Thyroid gland (tissue), 4 donors: ENCODE data around the gene TGM4. TPM values are rescaled to one million over a fixed set of nuclear protein-coding genes. Genes with fewer than 3 reads are reported as not detected.

Source experiments
- DNase-seq, 2 donors: peaks; one replicate each; pipeline ENCODE4 v3.0.0-alpha.2; 2019
- H3K27ac ChIP-seq, 3 donors: fragments of 200-600 bp; sonication (generic); 1 replicate in 2 of 3; 2 replicates in 1 of 3; pipeline ENCODE4 v1.5.1; 2016 to 2019; ENCODE audit warnings: mild to moderate bottlenecking in 1 of 3, moderate library complexity in 1 of 3
- H3K27me3 ChIP-seq: fragments of 200-600 bp; sonication (generic); one replicate; pipeline ENCODE4 v1.5.1; 2019
- H3K36me3 ChIP-seq, 2 donors: fragments of 200-600 bp; sonication (generic); one replicate each; pipeline ENCODE4 v1.5.1; 2016 to 2019
- H3K4me1 ChIP-seq, 2 donors: fragments of 200-600 bp; sonication (generic); one replicate each; pipeline ENCODE4 v1.5.1; 2017 to 2019
- H3K4me3 ChIP-seq, 3 donors: fragments of 200-600 bp; sonication (generic); replicated peaks in 1 of 3; 1 replicate in 2 of 3; 2 replicates in 1 of 3; pipeline ENCODE4 v1.5.1; 2016; ENCODE audit warnings: mild to moderate bottlenecking in 1 of 3
- H3K9me3 ChIP-seq: fragments of 200-600 bp; sonication (generic); one replicate; pipeline ENCODE4 v1.5.1; 2017
- CTCF ChIP-seq, 6 experiments: fragments of 200-600 bp in 3 of 6; fragments of 450-650 bp in 3 of 6; sonication (generic) in 3 of 6; IDR thresholded peaks; one replicate each; pipeline ENCODE4 v1.5.1; 2016 to 2019; ENCODE audit warnings: antibody characterized with exemption in 6 of 6, mild to moderate bottlenecking in 2 of 6, inconsistent platforms in 1 of 6, moderate library complexity in 1 of 6
- POLR2A ChIP-seq, 2 donors: fragments of 450-650 bp; IDR thresholded peaks; one replicate each; pipeline ENCODE4 v1.6.1; 2017; ENCODE audit warnings: antibody characterized with exemption in 2 of 2, mild to moderate bottlenecking in 2 of 2, moderate library complexity in 1 of 2
- WGBS, 2 donors: methylation state at CpG; one replicate each; pipeline ENCODE4 v1.1.5; 2017; 5-methylcytosine and 5-hydroxymethylcytosine counted together
- intact Hi-C: fragments of 100-400 bp; cut with DNase I; formaldehyde crosslinking; loops from one replicate; pipeline ENCODE4 v1.15.1; 2023
- total RNA-seq, 4 donors: library from RNA; depleted of rRNA; stranded (reverse); fragments of >200 nt; gene quantifications; one replicate each; pipeline ENCODE4 v1.2.3, GENCODE V29; 2016

TGM4 gene
- total RNA-seq = under 1 TPM in 2 of 4 donors, not detected in 2; 0.13 to 0.33 TPM

GRCh38 chr3:44874308-44874707, at the start of gene TGM4:
Gene TGM4, plus strand, starts transcription at chr3:44874608. Its CDS starts 71 bp downstream, at chr3:44874679.
- 80 to 88% methylated on average over 5 of the region's 5 CpGs for whole genome bisulfite sequencing, 2 donors
- intact Hi-C loops = no loop called here
- peaks cover 0 to 6% of the 10 kb centered on the region in 2 donors for H3K4me1 ChIP-seq
- H3K4me3 ChIP-seq = no peak within 1 kb of the TSS
- TF ChIP-seq POLR2A (IDR thresholded peaks at IDR 0.05) = no peak
- TF ChIP-seq CTCF (IDR thresholded peaks at IDR 0.05) = no peak
- H3K9me3 ChIP-seq = no peaks in the 10 kb centered on the region
- no peaks in the 10 kb centered on the region for H3K27me3 ChIP-seq
- H3K36me3 ChIP-seq = no peaks in the 10 kb centered on the region
- DNase-seq = no peak
- no peak within 1 kb of the TSS for H3K27ac ChIP-seq

GRCh38 chr3:44825264-44825925, 49.0 kb upstream of the TGM4 start:
- H3K4me3 ChIP-seq = no peak overlapping the region
- no peaks in the 10 kb centered on the region for H3K27me3 ChIP-seq
- H3K36me3 ChIP-seq = no peaks in the 10 kb centered on the region
- intact Hi-C loops = no loop called here
- no peaks in the 10 kb centered on the region for H3K9me3 ChIP-seq
- 93 to 96% methylated on average over 2 of the region's 2 CpGs for WGBS, 2 donors
- no peak overlapping the region for H3K27ac ChIP-seq
- no peak for DNase-seq
- H3K4me1 ChIP-seq = no peaks in the 10 kb centered on the region
- TF ChIP-seq CTCF (IDR thresholded peaks at IDR 0.05) (no peak), POLR2A (IDR thresholded peaks at IDR 0.05) (no peak)

- H3K27me3 ChIP-seq = no peaks in the 10 kb centered on the region
- TF ChIP-seq POLR2A (IDR thresholded peaks at IDR 0.05) = no peak
- TF ChIP-seq CTCF (IDR thresholded peaks at IDR 0.05) = no peak
- WGBS, 2 donors = 90 to 94% methylated on average over 3 of the region's 3 CpGs
- H3K27ac ChIP-seq = no peak overlapping the region
- H3K9me3 ChIP-seq = no peaks in the 10 kb centered on the region
- no peaks in the 10 kb centered on the region for H3K4me1 ChIP-seq
- no peak for DNase-seq
- no peak overlapping the region for H3K4me3 ChIP-seq
- H3K36me3 ChIP-seq = no peaks in the 10 kb centered on the region
- intact Hi-C loops = no loop called here
Measured at GRCh38 chr3:44827196-44827595, 47.2 kb upstream of the TGM4 start.

- intact Hi-C loops = no loop called here
- Histone ChIP-seq H3K9me3 (no peaks in the 10 kb centered on the region), H3K4me1 (no peaks in the 10 kb centered on the region), H3K27me3 (no peaks in the 10 kb centered on the region), H3K4me3 (no peak overlapping the region), H3K36me3 (no peaks in the 10 kb centered on the region), H3K27ac (no peak overlapping the region)
- DNase-seq = no peak
- no peak for TF ChIP-seq CTCF (IDR thresholded peaks at IDR 0.05)
- TF ChIP-seq POLR2A (IDR thresholded peaks at IDR 0.05) = no peak
- 91 to 94% methylated on average over 5 of the region's 5 CpGs for WGBS, 2 donors
Measured at GRCh38 chr3:44831232-44831631, 43.2 kb upstream of the TGM4 start.

GRCh38 chr3:44832032-44832431, 42.4 kb upstream of the TGM4 start:
- Histone ChIP-seq H3K27me3 (no peaks in the 10 kb centered on the region), H3K4me3 (no peak overlapping the region), H3K4me1 (no peaks in the 10 kb centered on the region), H3K36me3 (no peaks in the 10 kb centered on the region), H3K27ac (no peak overlapping the region), H3K9me3 (no peaks in the 10 kb centered on the region)
- no peak for TF ChIP-seq CTCF (IDR thresholded peaks at IDR 0.05)
- no peak for TF ChIP-seq POLR2A (IDR thresholded peaks at IDR 0.05)
- no peak for DNase-seq
- intact Hi-C loops = no loop called here
- WGBS, 2 donors = 88 to 97% methylated on average over 1 of the region's 1 CpG
